Endothelial cell of umbilical vein (primary cell): ENCODE measurements around the gene PDE3B. TPM values are rescaled to one million over a fixed set of nuclear protein-coding genes. Genes with fewer than 3 reads are reported as not detected.

Experiments used
- BruUV-seq: library from RNA; stranded (reverse); fragments of 400-500 nt; replicated peaks from 2 replicates; lab custom pipeline; 2021; lab: Mats Ljungman, UMichigan
- CTCF ChIA-PET: fragments of 300-600, 350-600 bp; sonication (Branson Sonifier 250); formaldehyde crosslinking; loops from one replicate; lab custom pipeline; 2021; ENCODE audit warnings: antibody characterized with exemption, inconsistent platforms; lab: Charles Lee
- POLR2A ChIA-PET: fragments of 300-600, 350-600 bp; sonication (Branson Sonifier 250); formaldehyde crosslinking; loops from one replicate; lab custom pipeline; 2021; ENCODE audit warnings: antibody characterized with exemption, inconsistent platforms; lab: Charles Lee
- DNase-seq: peaks from one replicate; pipeline ENCODE4 v3.0.0-alpha.2; 2011; ENCODE audit warnings: low read depth, low spot score
- FAIRE-seq: peaks from 2 replicates; lab custom pipeline; 2011; peaks lifted over from hg19 to GRCh38; lab: Jason Lieb, UNC
- H2AFZ ChIP-seq: 2 replicates; pipeline ENCODE4 v1.6.0; 2012; ENCODE audit warnings: low read depth, low read length, control low read depth, inconsistent platforms
- H3K27ac ChIP-seq: 2 replicates; pipeline ENCODE4 v1.5.1; 2011; ENCODE audit warnings: low read depth, mild to moderate bottlenecking, control low read depth, low read length, moderate library complexity; ENCODE audit not compliant: insufficient read depth
- H3K27me3 ChIP-seq, 2 experiments: 2 replicates each; pipeline versions ENCODE4 v1.6.0 to v1.6.1; 2011; ENCODE audit warnings: low read length in 2 of 2, mixed read lengths in 1 of 2; ENCODE audit not compliant: control insufficient read depth in 2 of 2, insufficient read depth in 2 of 2
- H3K36me3 ChIP-seq, 2 experiments: 2 replicates in 1 of 2; 3 replicates in 1 of 2; pipeline ENCODE4 v1.5.1; 2011; ENCODE audit warnings: low read length in 2 of 2, mild to moderate bottlenecking in 1 of 2, moderate library complexity in 1 of 2; ENCODE audit not compliant: control insufficient read depth in 2 of 2, insufficient read depth in 2 of 2; ENCODE audit errors: extremely low read depth in 1 of 2
- H3K4me1 ChIP-seq: 3 replicates; pipeline ENCODE4 v1.5.1; 2011; ENCODE audit warnings: mild to moderate bottlenecking, low read length; ENCODE audit not compliant: control insufficient read depth, insufficient read depth; ENCODE audit errors: extremely low read depth
- H3K4me2 ChIP-seq: 2 replicates; pipeline ENCODE4 v1.6.1; 2011; ENCODE audit warnings: low read length, control low read depth, mixed read lengths; ENCODE audit not compliant: insufficient read depth
- H3K4me3 ChIP-seq, 3 experiments: fragments of 200-600 bp in 1 of 3; sonication (generic), shearing (Covaris generic) in 1 of 3; replicated peaks in 1 of 3; 2 replicates each; pipeline ENCODE4 v1.5.1; 2011 to 2016; ENCODE audit warnings: control low read depth in 3 of 3, low read length in 3 of 3, mild to moderate bottlenecking in 2 of 3, inconsistent platforms in 1 of 3, low read depth in 1 of 3, moderate library complexity in 1 of 3; ENCODE audit not compliant: insufficient read depth in 1 of 3
- H3K79me2 ChIP-seq: 2 replicates; pipeline ENCODE4 v1.6.0; 2012; ENCODE audit warnings: low read length, inconsistent platforms; ENCODE audit not compliant: control insufficient read depth, insufficient read depth
- H3K9ac ChIP-seq: replicated peaks from 2 replicates; pipeline ENCODE3; 2011; ENCODE audit warnings: low read length, control low read depth; ENCODE audit not compliant: insufficient read depth; ENCODE audit errors: extremely low read depth
- H3K9me1 ChIP-seq: replicated peaks from 3 replicates; pipeline ENCODE4 v1.6.0; 2011; ENCODE audit warnings: mild to moderate bottlenecking, low read length; ENCODE audit not compliant: control insufficient read depth, insufficient read depth; ENCODE audit errors: extremely low read depth
- H3K9me3 ChIP-seq: replicated peaks from 2 replicates; pipeline ENCODE4 v1.5.1; 2012; ENCODE audit warnings: low read length, inconsistent platforms; ENCODE audit not compliant: control insufficient read depth, insufficient read depth
- H4K20me1 ChIP-seq: replicated peaks from 2 replicates; pipeline ENCODE3; 2011; ENCODE audit warnings: mild to moderate bottlenecking, low read length; ENCODE audit not compliant: control insufficient read depth, insufficient read depth; ENCODE audit errors: extremely low read depth
- CTCF ChIP-seq, 2 donors: IDR thresholded peaks; 1 replicate in 1 of 2; 2 replicates in 1 of 2; pipeline ENCODE4 v1.5.1; 2011; ENCODE audit warnings: low read length in 2 of 2, mild to moderate bottlenecking in 2 of 2, moderate library complexity in 2 of 2, control low read depth in 1 of 2, inconsistent platforms in 1 of 2, low read depth in 1 of 2; ENCODE audit not compliant: insufficient read depth in 1 of 2; ENCODE audit errors: extremely low read depth in 1 of 2
- EZH2 ChIP-seq: IDR thresholded peaks from 2 replicates; pipeline ENCODE4 v1.6.1; 2012; ENCODE audit warnings: borderline replicate concordance, low read depth, mild to moderate bottlenecking, moderate library complexity, low read length, inconsistent platforms; ENCODE audit not compliant: severe bottlenecking
- FOS ChIP-seq: IDR thresholded peaks from 2 replicates; pipeline ENCODE4 v1.6.1; 2011; ENCODE audit warnings: mild to moderate bottlenecking, low read length, moderate library complexity, borderline replicate concordance; ENCODE audit not compliant: insufficient read depth
- GATA2 ChIP-seq: IDR thresholded peaks from 2 replicates; pipeline ENCODE4 v1.7.0; 2011; ENCODE audit warnings: low read depth, mild to moderate bottlenecking, moderate library complexity, mixed read lengths, low read length; ENCODE audit not compliant: insufficient read length, insufficient read depth
- JUN ChIP-seq: IDR thresholded peaks from 2 replicates; pipeline ENCODE4 v1.6.1; 2011; ENCODE audit warnings: borderline replicate concordance, low read depth; ENCODE audit not compliant: insufficient read length, insufficient read depth
- MAX ChIP-seq: IDR thresholded peaks from 2 replicates; pipeline ENCODE4 v1.6.1; 2011; ENCODE audit not compliant: insufficient read depth, insufficient read length
- MYC ChIP-seq: IDR thresholded peaks from one replicate; pipeline ENCODE4 v1.6.1; 2011; ENCODE audit warnings: mild to moderate bottlenecking, low read depth, low read length
- POLR2A ChIP-seq: IDR thresholded peaks from 2 replicates; pipeline ENCODE4 v1.6.1; 2012; ENCODE audit warnings: low read depth, mild to moderate bottlenecking, control low read depth, low read length
- POLR2AphosphoS5 ChIP-seq: IDR thresholded peaks from 2 replicates; pipeline ENCODE4 v1.6.1; 2012; ENCODE audit warnings: low read depth, mild to moderate bottlenecking, control low read depth, low read length, moderate library complexity; ENCODE audit not compliant: insufficient read depth
- dilution Hi-C: fragments of 300-500 bp; cut with MboI; formaldehyde crosslinking; loops from one replicate; pipeline ENCODE4 v1.15.0; 2019; ENCODE audit warnings: low sequenced_read_pairs; ENCODE audit not compliant: extremely low pct_ligation_motif_present
- intact Hi-C: fragments of 100-400 bp; cut with micrococcal nuclease; formaldehyde crosslinking; loops from one replicate; pipeline ENCODE4 v1.10.0; 2022
- polyA plus RNA-seq, 4 experiments: library from polyadenylated mRNA; depleted of rRNA in 3 of 4; stranded (reverse) in 3 of 4; unstranded in 1 of 4; fragments of >200 nt; gene quantifications; 2 replicates each; pipeline versions ENCODE4 v1.2.1 to v1.2.3, GENCODE V29; 2011 to 2012; ENCODE audit warnings: missing spikeins in 1 of 4
- total RNA-seq: library from RNA; stranded (reverse); gene quantifications from 2 replicates; pipeline ENCODE4 v1.2.3, GENCODE V29; 2021

Gene PDE3B
- total and polyA plus RNA-seq, 2 donors (not counting 3 experiments of a cell fraction or from before 2014, with no cell fraction given): 0.26 to 1.9 TPM

- Histone ChIP-seq H3K4me3 (no peak overlapping the region), H3K27ac (no peak overlapping the region), H3K4me2 (no peak overlapping the region), H3K9ac (no peak overlapping the region), H3K9me1 (peaks cover 3% of the 10 kb centered on the region), H3K9me3 (no peaks in the 10 kb centered on the region), H4K20me1 (no peaks in the 10 kb centered on the region), H2AFZ (no peak overlapping the region), H3K4me1 (no peaks in the 10 kb centered on the region), H3K36me3 (no peaks in the 10 kb centered on the region), H3K27me3 (peaks cover 2% of the 10 kb centered on the region in 2 experiments), H3K79me2 (no peaks in the 10 kb centered on the region)
- DNase-seq: no peak
- BruUV-seq: no TSS peak
- ChIA-PET POLR2A (no interaction called here), CTCF (no interaction called here)
- dilution Hi-C loops: no loop called here
- no peak for TF ChIP-seq EZH2
- TF ChIP-seq MYC: no peak
- TF ChIP-seq FOS: no peak
- intact Hi-C loops: no loop called here
- FAIRE-seq: no peak
Observed at GRCh38 chr11:14725150-14725549, 81.5 kb downstream of the PDE3B start.

GRCh38 chr11:14727215-14727614 lies 83.6 kb downstream of the PDE3B start:
- Histone ChIP-seq H2AFZ (no peak overlapping the region), H3K9me1 (peaks cover 3% of the 10 kb centered on the region), H3K9ac (no peak overlapping the region), H3K4me1 (no peaks in the 10 kb centered on the region), H3K27me3 (peaks cover 2% of the 10 kb centered on the region in 2 experiments), H3K36me3 (no peaks in the 10 kb centered on the region), H3K79me2 (no peaks in the 10 kb centered on the region), H3K4me2 (no peak overlapping the region), H3K9me3 (no peaks in the 10 kb centered on the region), H3K27ac (no peak overlapping the region), H3K4me3 (no peak overlapping the region), H4K20me1 (no peaks in the 10 kb centered on the region)
- FAIRE-seq: no peak
- intact Hi-C loops: no loop called here
- ChIA-PET POLR2A (no interaction called here), CTCF (no interaction called here)
- no peak for DNase-seq
- dilution Hi-C loops: no loop called here
- no peak for TF ChIP-seq FOS
- no peak for TF ChIP-seq CTCF (IDR thresholded peaks at IDR 0.05; ENCODE audit: extremely low read depth in 1 of 2, insufficient read depth in 1 of 2, low read depth in 1 of 2, low read length in 2 of 2)
- TF ChIP-seq JUN: no peak
- TF ChIP-seq MAX: no peak
- TF ChIP-seq POLR2A: no peak
- no peak for TF ChIP-seq GATA2
- no peak for TF ChIP-seq MYC
- no peak for TF ChIP-seq EZH2
- TF ChIP-seq POLR2AphosphoS5: no peak
- BruUV-seq: no TSS peak
